Common myeloid progenitor, CD34-positive (primary cell): ENCODE data around the gene CEPT1.
"Not testable (repeated sequence)": the region's sequence is repeated elsewhere in the genome, so short reads cannot be mapped to it uniquely, and the experiment has no call there.

Experiments used
- CTCF ChIA-PET: fragments of 350-600 bp; sonication (Branson Sonifier 250); formaldehyde crosslinking; loops from one replicate; lab custom pipeline; 2021; ENCODE audit warnings: antibody characterized with exemption; lab: Charles Lee
- POLR2A ChIA-PET: fragments of 350-600 bp; sonication (Branson Sonifier 250); formaldehyde crosslinking; loops from one replicate; lab custom pipeline; 2021; ENCODE audit warnings: antibody characterized with exemption; lab: Charles Lee
- DNase-seq, 3 donors: peaks; one replicate each; pipeline versions ENCODE4 v3.0.0 to v3.0.0-alpha.2; 2013
- H3K27ac ChIP-seq, 2 experiments: 1 replicate in 1 of 2; 2 replicates in 1 of 2; pipeline ENCODE4 v1.7.0; 2013; ENCODE audit warnings: inconsistent platforms in 2 of 2, low read length in 2 of 2, mild to moderate bottlenecking in 2 of 2, low read depth in 1 of 2, moderate library complexity in 1 of 2; ENCODE audit not compliant: severe bottlenecking in 2 of 2, insufficient read depth in 1 of 2, poor library complexity in 1 of 2
- H3K27me3 ChIP-seq, 5 experiments: replicated peaks in 2 of 5; 1 replicate in 3 of 5; 2 replicates in 2 of 5; pipeline versions ENCODE4 v1.6.1 to v1.7.0; 2013; ENCODE audit warnings: low read length in 4 of 5, mild to moderate bottlenecking in 2 of 5, moderate library complexity in 2 of 5, inconsistent platforms in 1 of 5; ENCODE audit not compliant: insufficient read depth in 5 of 5, control insufficient read depth in 4 of 5
- H3K36me3 ChIP-seq, 4 experiments: 1 replicate in 2 of 4; 2 replicates in 2 of 4; pipeline versions ENCODE4 v1.6.1 to v1.7.0; 2013; ENCODE audit warnings: low read length in 3 of 4, control low read depth in 1 of 4, mild to moderate bottlenecking in 1 of 4; ENCODE audit not compliant: control insufficient read depth in 4 of 4, insufficient read depth in 4 of 4
- H3K4me1 ChIP-seq, 4 experiments: 1 replicate in 3 of 4; 2 replicates in 1 of 4; pipeline versions ENCODE4 v1.6.1 to v1.7.1; 2013; ENCODE audit warnings: low read length in 3 of 4, mild to moderate bottlenecking in 3 of 4, control low read depth in 1 of 4, inconsistent platforms in 1 of 4, moderate library complexity in 1 of 4; ENCODE audit not compliant: control insufficient read depth in 4 of 4, insufficient read depth in 4 of 4; ENCODE audit errors: control extremely low read depth in 1 of 4
- H3K4me3 ChIP-seq, 7 experiments: 1 replicate in 4 of 7; 2 replicates in 3 of 7; pipeline versions ENCODE4 v1.5.1 to v1.7.0; 2013; ENCODE audit warnings: mild to moderate bottlenecking in 7 of 7, low read length in 6 of 7, moderate library complexity in 6 of 7, inconsistent platforms in 2 of 7, low read depth in 2 of 7, control low read depth in 1 of 7; ENCODE audit not compliant: insufficient read depth in 4 of 7, control insufficient read depth in 1 of 7; ENCODE audit errors: extremely low read depth in 1 of 7
- H3K9me3 ChIP-seq, 5 experiments: 1 replicate in 4 of 5; 2 replicates in 1 of 5; pipeline versions ENCODE4 v1.6.1 to v1.7.1; 2013; ENCODE audit warnings: low read length in 4 of 5, mild to moderate bottlenecking in 2 of 5, inconsistent platforms in 1 of 5, low read depth in 1 of 5, moderate library complexity in 1 of 5; ENCODE audit not compliant: control insufficient read depth in 4 of 5, insufficient read depth in 2 of 5; ENCODE audit errors: control extremely low read depth in 1 of 5
- WGBS: methylation state at CpG from one replicate; pipeline ENCODE4 v1.1.5; 2013; ENCODE audit not compliant: insufficient coverage; 5-methylcytosine and 5-hydroxymethylcytosine counted together

CEPT1 gene

GRCh38 chr1:111215285-111215684, 75.3 kb downstream of the CEPT1 start:
- not testable (repeated sequence) for H3K9me3 ChIP-seq, DNase-seq, H3K4me3 ChIP-seq, H3K36me3 ChIP-seq, H3K27me3 ChIP-seq, H3K27ac ChIP-seq
- CTCF ChIA-PET = interaction anchor here (1.3 to 10.6 kb wide), 4 partner anchors 9 to 185 kb away, joined by 3 to 123 read pairs (median 4); partner anchors contain the start of gene DENND2D
- 100% methylated on average over 1 of the region's 2 CpGs for WGBS
- POLR2A ChIA-PET = interaction anchor here (0.6 kb wide), 1 partner anchor 11 kb away, joined by 3 read pairs; no protein-coding TSS in a partner anchor
- H3K4me1 ChIP-seq = peaks cover 26 to 68% (median 45%) of the 10 kb centered on the region in 4 experiments

GRCh38 chr1:111216751-111217150, 76.7 kb downstream of the CEPT1 start:
- Histone ChIP-seq H3K9me3 (peaks cover 0 to 5% (median 0%) of the 10 kb centered on the region in 5 experiments), H3K4me3 (no peak overlapping the region), H3K27ac (no peak overlapping the region), H3K4me1 (peaks cover 35 to 82% (median 57%) of the 10 kb centered on the region in 4 experiments), H3K27me3 (no peaks in the 10 kb centered on the region), H3K36me3 (no peaks in the 10 kb centered on the region)
- WGBS = 65% methylated on average over 4 of the region's 5 CpGs
- ChIA-PET POLR2A (interaction anchor here (1.1 kb wide), 1 partner anchor 13 kb away, joined by 5 read pairs; no protein-coding TSS in a partner anchor), CTCF (interaction anchor here (1.0 to 10.6 kb wide), 4 partner anchors 9 to 187 kb away, joined by 3 to 123 read pairs (median 4); partner anchors contain the start of gene DENND2D)
- DNase-seq = peak in 1 of 3 donors; percentile 43

GRCh38 chr1:111217183-111217910, 77.3 kb downstream of the CEPT1 start:
- ChIA-PET CTCF (interaction anchor here (1.0 to 10.6 kb wide), 5 partner anchors 10 to 190 kb away, joined by 3 to 123 read pairs (median 5); partner anchors contain the start of gene DENND2D), POLR2A (no interaction called here)
- Histone ChIP-seq H3K27ac (no peak overlapping the region), H3K9me3 (peaks cover 0 to 5% (median 0%) of the 10 kb centered on the region in 5 experiments), H3K36me3 (no peaks in the 10 kb centered on the region), H3K4me1 (peaks cover 40 to 88% (median 63%) of the 10 kb centered on the region in 4 experiments), H3K27me3 (no peaks in the 10 kb centered on the region), H3K4me3 (no peak overlapping the region)
- DNase-seq = no peak
- 97% methylated on average over 3 of the region's 5 CpGs for WGBS

- 94% methylated on average over 4 of the region's 8 CpGs for WGBS
- Histone ChIP-seq H3K27me3 (no peaks in the 10 kb centered on the region), H3K4me3 (no peak overlapping the region), H3K9me3 (no peaks in the 10 kb centered on the region), H3K4me1 (peaks cover 48 to 82% (median 65%) of the 10 kb centered on the region in 4 experiments), H3K27ac (no peak overlapping the region), H3K36me3 (no peaks in the 10 kb centered on the region)
- no peak for DNase-seq
- ChIA-PET CTCF (interaction anchor here (1.2 to 10.6 kb wide), 5 partner anchors 11 to 204 kb away, joined by 3 to 123 read pairs (median 5); partner anchors contain the start of gene DENND2D), POLR2A (no interaction called here)
Measured at GRCh38 chr1:111218701-111219556, 78.9 kb downstream of the CEPT1 start.

- no peaks in the 10 kb centered on the region for H3K36me3 ChIP-seq
- POLR2A ChIA-PET = no interaction called here
- DNase-seq = no peak
- 90% methylated on average over 2 of the region's 5 CpGs for WGBS
- CTCF ChIA-PET = interaction anchor here (1.2 to 10.6 kb wide), 4 partner anchors 12 to 203 kb away, joined by 3 to 123 read pairs (median 10); partner anchors contain the start of gene DENND2D
- no peaks in the 10 kb centered on the region for H3K9me3 ChIP-seq
- H3K27ac ChIP-seq = no peak overlapping the region
- H3K27me3 ChIP-seq = no peaks in the 10 kb centered on the region
- no peak overlapping the region for H3K4me3 ChIP-seq
- peaks cover 45 to 74% (median 61%) of the 10 kb centered on the region in 4 experiments for H3K4me1 ChIP-seq
Measured at GRCh38 chr1:111219557-111220286, 79.7 kb downstream of the CEPT1 start.

GRCh38 chr1:111220302-111220890, 80.4 kb downstream of the CEPT1 start:
- Histone ChIP-seq H3K4me1 (peaks cover 38 to 67% (median 56%) of the 10 kb centered on the region in 4 experiments), H3K4me3 (no peak overlapping the region), H3K9me3 (no peaks in the 10 kb centered on the region), H3K27me3 (no peaks in the 10 kb centered on the region), H3K36me3 (no peaks in the 10 kb centered on the region), H3K27ac (no peak overlapping the region)
- no peak for DNase-seq
- WGBS = 100% methylated on average over 4 of the region's 6 CpGs
- POLR2A ChIA-PET = no interaction called here
- CTCF ChIA-PET = interaction anchor here (0.6 to 10.6 kb wide), 6 partner anchors 10 to 266 kb away, joined by 3 to 123 read pairs (median 3); partner anchors contain the start of gene DENND2D
